ENCODE results near the gene TPGS1.

TPGS1 gene

DNA sequence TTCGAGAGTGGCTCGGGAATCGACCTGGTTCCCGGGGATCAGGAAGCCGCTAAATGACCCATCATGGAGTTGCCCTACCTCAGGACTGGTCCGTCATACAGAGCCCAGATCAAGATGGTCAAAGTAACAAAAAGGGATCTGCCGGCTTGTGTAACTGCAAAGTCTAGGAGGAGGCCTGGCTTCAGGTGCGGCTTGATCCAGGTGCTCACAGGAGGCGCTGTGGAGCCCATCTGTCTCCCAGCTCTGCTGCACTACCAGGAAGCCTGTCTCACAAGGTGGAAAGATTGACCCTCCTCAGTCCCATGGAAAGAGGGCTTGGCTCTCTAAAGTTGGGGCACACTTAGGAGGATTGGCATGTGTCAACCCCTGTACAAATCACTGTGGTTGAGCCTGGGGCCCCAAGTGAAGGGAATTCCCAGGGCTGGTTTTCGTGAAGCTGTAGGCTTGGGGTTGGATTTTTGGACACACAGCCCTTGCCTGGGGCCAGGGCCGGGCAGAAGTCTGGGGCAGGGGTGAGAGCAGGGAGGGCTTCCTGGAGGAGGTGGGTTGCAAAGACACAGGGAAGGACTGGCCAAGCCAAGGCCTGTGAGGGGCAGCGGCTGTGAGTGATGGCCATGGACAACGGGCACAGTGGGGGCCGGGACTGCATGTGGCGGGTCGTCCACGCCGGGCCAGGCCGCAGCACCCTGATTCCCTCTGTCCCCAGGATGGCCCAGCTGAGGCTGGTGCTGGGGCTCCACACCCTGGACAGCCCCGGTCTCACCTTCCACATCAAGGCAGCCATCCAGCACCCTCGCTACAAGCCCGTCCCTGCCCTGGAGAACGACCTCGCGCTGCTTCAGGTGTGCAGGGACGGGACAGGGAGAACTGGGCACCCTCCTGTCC is 40.8 kb downstream of the TPGS1 start:
- TF ChIP-seq TCF12 (IDR thresholded peaks at IDR 0.05; ENCODE audit: low read depth) (no peak), CEBPB (IDR thresholded peaks at IDR 0.05) (no peak), CREB1 (IDR thresholded peaks at IDR 0.05; ENCODE audit: low read depth) (no peak), ZBTB7A (IDR thresholded peaks at IDR 0.05; ENCODE audit: low read depth) (no peak), FOXM1 (IDR thresholded peaks at IDR 0.05; ENCODE audit: borderline replicate concordance, low read depth) (no peak), TAF1 (IDR thresholded peaks at IDR 0.05; ENCODE audit: low read depth) (no peak), YY1 (IDR thresholded peaks at IDR 0.05; ENCODE audit: low read depth) (no peak), TEAD4 (IDR thresholded peaks at IDR 0.05) (no peak), RAD21 (IDR thresholded peaks at IDR 0.05; ENCODE audit: low read depth) (no peak), EP300 (IDR thresholded peaks at IDR 0.05; ENCODE audit: borderline replicate concordance) (no peak), EGR1 (IDR thresholded peaks at IDR 0.05) (no peak)
- TF ChIP-seq, protein P1, sequence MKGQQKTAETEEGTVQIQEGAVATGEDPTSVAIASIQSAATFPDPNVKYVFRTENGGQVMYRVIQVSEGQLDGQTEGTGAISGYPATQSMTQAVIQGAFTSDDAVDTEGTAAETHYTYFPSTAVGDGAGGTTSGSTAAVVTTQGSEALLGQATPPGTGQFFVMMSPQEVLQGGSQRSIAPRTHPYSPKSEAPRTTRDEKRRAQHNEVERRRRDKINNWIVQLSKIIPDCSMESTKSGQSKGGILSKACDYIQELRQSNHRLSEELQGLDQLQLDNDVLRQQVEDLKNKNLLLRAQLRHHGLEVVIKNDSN (IDR thresholded peaks at IDR 0.05) = no peak
- TF ChIP-seq, protein P2, sequence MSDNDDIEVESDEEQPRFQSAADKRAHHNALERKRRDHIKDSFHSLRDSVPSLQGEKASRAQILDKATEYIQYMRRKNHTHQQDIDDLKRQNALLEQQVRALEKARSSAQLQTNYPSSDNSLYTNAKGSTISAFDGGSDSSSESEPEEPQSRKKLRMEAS (IDR thresholded peaks at IDR 0.05) = no peak

DNA sequence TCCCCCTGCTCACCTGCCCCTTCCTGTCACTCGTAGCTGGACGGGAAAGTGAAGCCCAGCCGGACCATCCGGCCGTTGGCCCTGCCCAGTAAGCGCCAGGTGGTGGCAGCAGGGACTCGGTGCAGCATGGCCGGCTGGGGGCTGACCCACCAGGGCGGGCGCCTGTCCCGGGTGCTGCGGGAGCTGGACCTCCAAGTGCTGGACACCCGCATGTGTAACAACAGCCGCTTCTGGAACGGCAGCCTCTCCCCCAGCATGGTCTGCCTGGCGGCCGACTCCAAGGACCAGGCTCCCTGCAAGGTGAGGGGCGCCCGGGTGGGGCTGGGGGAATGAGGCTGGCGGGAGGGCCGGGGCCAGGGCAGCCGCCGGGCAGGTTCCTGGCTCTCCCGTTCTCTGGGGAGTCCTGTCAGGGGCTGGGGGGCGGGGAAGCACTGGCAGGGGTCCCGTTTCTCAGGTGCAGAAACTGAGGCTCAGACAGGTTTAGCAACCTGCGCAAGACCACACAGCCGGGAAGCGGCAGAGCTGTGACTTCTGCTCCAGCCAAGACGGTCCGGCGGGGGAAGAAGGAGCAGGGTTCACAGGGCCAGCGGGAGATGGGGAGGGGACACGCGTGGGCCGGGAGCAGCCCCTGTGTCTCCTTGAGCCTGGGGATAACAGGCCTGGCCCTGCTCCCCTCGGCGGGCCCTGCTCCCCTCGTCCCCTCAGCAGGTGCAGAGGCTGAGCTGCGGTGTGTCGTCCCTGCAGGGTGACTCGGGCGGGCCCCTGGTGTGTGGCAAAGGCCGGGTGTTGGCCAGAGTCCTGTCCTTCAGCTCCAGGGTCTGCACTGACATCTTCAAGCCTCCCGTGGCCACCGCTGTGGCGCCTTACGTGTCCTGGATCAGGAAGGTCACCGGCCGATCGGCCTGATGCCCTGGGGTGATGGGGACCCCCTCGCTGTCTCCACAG is 41.9 kb downstream of the TPGS1 start:
- peak; percentile 36; the same call in 1 of the 2 replicates for TF ChIP-seq RAD21 (IDR thresholded peaks at IDR 0.05; ENCODE audit: low read depth)
- TF ChIP-seq CREB1 (IDR thresholded peaks at IDR 0.05; ENCODE audit: low read depth) = no peak

DNA sequence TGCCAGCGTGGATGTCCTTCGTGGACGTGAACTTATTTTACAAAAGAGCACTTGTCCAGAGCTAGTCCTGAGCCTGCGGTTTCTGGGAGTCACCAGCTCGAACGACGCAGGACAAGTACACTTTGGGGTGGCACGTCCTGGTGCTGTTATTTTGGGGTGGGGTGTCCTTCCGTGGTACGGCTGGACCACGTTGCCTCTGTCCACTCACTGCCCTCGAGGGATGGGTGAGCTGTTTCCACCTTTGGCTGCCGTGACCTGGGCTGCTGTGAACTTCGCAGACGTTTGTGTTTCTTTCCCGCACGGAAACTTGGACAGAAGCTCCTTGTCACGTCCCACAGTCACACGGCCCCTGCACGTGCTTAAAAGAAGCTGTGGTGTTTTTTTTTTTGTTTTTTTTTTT is 47.5 kb downstream of the TPGS1 start:
- TF ChIP-seq CREB1 (IDR thresholded peaks at IDR 0.05; ENCODE audit: low read depth) = no peak
- no peak for TF ChIP-seq TEAD4 (IDR thresholded peaks at IDR 0.05)
- TF ChIP-seq YY1 (IDR thresholded peaks at IDR 0.05; ENCODE audit: low read depth) = no peak
- no peak for TF ChIP-seq TAF1 (IDR thresholded peaks at IDR 0.05; ENCODE audit: low read depth)
- TF ChIP-seq EP300 (IDR thresholded peaks at IDR 0.05; ENCODE audit: borderline replicate concordance) = no peak
- TF ChIP-seq NFIC (IDR thresholded peaks at IDR 0.05) = no peak
- TF ChIP-seq FOXM1 (IDR thresholded peaks at IDR 0.05; ENCODE audit: borderline replicate concordance, low read depth) = no peak
- no peak for TF ChIP-seq CEBPB (IDR thresholded peaks at IDR 0.05)
- no peak for TF ChIP-seq TCF12 (IDR thresholded peaks at IDR 0.05; ENCODE audit: low read depth)
- TF ChIP-seq, protein P1 (IDR thresholded peaks at IDR 0.05) = no peak
- TF ChIP-seq, protein P3, sequence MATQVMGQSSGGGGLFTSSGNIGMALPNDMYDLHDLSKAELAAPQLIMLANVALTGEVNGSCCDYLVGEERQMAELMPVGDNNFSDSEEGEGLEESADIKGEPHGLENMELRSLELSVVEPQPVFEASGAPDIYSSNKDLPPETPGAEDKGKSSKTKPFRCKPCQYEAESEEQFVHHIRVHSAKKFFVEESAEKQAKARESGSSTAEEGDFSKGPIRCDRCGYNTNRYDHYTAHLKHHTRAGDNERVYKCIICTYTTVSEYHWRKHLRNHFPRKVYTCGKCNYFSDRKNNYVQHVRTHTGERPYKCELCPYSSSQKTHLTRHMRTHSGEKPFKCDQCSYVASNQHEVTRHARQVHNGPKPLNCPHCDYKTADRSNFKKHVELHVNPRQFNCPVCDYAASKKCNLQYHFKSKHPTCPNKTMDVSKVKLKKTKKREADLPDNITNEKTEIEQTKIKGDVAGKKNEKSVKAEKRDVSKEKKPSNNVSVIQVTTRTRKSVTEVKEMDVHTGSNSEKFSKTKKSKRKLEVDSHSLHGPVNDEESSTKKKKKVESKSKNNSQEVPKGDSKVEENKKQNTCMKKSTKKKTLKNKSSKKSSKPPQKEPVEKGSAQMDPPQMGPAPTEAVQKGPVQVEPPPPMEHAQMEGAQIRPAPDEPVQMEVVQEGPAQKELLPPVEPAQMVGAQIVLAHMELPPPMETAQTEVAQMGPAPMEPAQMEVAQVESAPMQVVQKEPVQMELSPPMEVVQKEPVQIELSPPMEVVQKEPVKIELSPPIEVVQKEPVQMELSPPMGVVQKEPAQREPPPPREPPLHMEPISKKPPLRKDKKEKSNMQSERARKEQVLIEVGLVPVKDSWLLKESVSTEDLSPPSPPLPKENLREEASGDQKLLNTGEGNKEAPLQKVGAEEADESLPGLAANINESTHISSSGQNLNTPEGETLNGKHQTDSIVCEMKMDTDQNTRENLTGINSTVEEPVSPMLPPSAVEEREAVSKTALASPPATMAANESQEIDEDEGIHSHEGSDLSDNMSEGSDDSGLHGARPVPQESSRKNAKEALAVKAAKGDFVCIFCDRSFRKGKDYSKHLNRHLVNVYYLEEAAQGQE (IDR thresholded peaks at IDR 0.05; ENCODE audit: low read depth) = no peak
- TF ChIP-seq EGR1 (IDR thresholded peaks at IDR 0.05) = no peak
- no peak for TF ChIP-seq RAD21 (IDR thresholded peaks at IDR 0.05; ENCODE audit: low read depth)
- TF ChIP-seq, protein P2 (IDR thresholded peaks at IDR 0.05) = no peak
- no peak for TF ChIP-seq ZBTB7A (IDR thresholded peaks at IDR 0.05; ENCODE audit: low read depth)

DNA sequence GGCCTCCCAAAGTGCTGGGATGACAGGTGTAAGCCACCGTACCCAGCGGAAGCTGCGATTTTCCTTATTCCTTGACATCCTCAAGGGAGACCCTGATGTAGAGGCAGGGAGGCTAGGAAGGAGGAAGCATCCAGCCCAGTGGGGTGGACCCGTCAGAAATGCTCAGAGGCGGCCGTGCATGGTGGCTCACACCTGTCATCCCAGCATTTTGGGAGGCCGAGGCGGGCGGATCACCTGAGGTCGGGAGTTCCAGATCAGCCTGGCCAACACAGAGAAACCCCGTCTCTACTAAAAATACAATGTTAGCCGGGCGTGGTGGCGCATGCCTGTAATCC is 48.1 kb downstream of the TPGS1 start:
- TF ChIP-seq FOXM1 (IDR thresholded peaks at IDR 0.05; ENCODE audit: borderline replicate concordance, low read depth) (no peak), NFIC (IDR thresholded peaks at IDR 0.05) (no peak), EP300 (IDR thresholded peaks at IDR 0.05; ENCODE audit: borderline replicate concordance) (no peak), ZBTB7A (IDR thresholded peaks at IDR 0.05; ENCODE audit: low read depth) (no peak), CREB1 (IDR thresholded peaks at IDR 0.05; ENCODE audit: low read depth) (no peak), TAF1 (IDR thresholded peaks at IDR 0.05; ENCODE audit: low read depth) (no peak), TCF12 (IDR thresholded peaks at IDR 0.05; ENCODE audit: low read depth) (no peak), YY1 (IDR thresholded peaks at IDR 0.05; ENCODE audit: low read depth) (no peak), CEBPB (IDR thresholded peaks at IDR 0.05) (no peak), RAD21 (IDR thresholded peaks at IDR 0.05; ENCODE audit: low read depth) (no peak), TEAD4 (IDR thresholded peaks at IDR 0.05) (no peak), EGR1 (IDR thresholded peaks at IDR 0.05) (no peak)
- TF ChIP-seq, protein P2 (IDR thresholded peaks at IDR 0.05) = no peak
- TF ChIP-seq, protein P3 (IDR thresholded peaks at IDR 0.05; ENCODE audit: low read depth) = no peak
- TF ChIP-seq, protein P1 (IDR thresholded peaks at IDR 0.05) = no peak
